KG1 (cell line): ENCODE measurements around the gene ZEB1.
"Not testable (repeated sequence)": the region's sequence is repeated elsewhere in the genome, so short reads cannot be mapped to it uniquely, and the experiment has no call there.

Source experiments
- DNase-seq: peaks from one replicate; lab custom pipeline; 2025; lab: John Stamatoyannopoulos, UW

Gene ZEB1

GRCh38 chr10:31424473-31424872 lies 105.5 kb downstream of the ZEB1 start:
- no peak for DNase-seq

DNA sequence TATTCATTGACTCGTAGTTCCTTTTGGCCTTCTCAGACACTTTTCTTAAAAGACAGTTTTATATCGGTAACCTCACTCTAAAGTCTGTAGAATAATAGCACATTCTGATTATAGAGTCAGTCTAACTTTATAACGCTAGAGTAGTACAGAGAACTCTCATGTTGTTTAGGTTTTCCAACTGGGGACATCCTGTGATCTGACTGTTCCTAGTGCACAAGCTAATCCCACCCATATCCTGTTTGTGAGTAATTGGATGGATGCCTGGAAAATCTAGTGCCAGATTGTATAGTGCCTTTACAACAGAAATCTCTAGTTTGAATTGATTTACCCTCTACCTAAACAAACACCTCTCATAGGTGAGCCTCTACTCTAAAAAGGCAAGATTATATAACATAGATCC lies 107.4 kb downstream of the ZEB1 start:
- DNase-seq: no peak

DNA sequence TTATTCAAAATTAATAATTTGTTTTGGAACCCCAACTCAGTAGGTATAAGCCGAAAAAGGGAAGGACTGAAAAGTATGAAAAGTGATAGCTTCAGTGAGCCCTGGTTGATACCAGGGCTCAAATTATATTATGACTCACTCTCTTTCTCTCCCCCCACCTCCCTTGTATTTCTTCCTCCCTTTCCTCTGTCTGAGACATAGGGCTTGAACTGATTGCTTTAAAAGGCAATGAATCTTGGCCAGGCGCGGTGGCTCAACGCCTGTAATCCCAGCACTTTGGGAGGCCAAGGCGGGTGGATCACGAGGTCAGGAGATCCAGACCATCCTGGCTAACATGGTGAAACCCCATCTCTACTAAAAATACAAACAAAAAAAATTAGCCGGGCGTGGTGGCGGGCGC lies 108.3 kb downstream of the ZEB1 start:
- DNase-seq: not testable (repeated sequence)

DNA sequence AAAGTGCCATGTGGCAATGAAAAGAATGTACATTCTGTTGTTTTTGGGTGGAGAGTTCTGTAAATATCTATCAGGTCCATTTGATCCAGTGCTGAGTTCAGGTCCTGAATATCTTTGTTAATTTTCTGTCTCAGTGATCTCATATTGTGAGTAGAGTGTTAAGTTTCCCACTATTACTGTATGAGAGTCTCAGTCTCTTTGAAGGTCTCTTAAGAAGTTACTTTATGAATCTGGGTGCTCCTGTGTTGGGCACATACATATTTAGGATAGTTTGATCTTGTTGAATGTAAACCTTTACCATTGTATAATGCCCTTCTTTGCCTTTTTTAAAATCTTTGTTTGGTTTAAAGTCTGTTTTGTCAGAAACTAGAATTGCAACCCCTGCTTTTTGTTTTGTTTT lies 109.5 kb downstream of the ZEB1 start:
- DNase-seq: not testable (repeated sequence)

- DNase-seq: no peak
Observed at GRCh38 chr10:31431021-31431420, 112.0 kb downstream of the ZEB1 start.

DNA sequence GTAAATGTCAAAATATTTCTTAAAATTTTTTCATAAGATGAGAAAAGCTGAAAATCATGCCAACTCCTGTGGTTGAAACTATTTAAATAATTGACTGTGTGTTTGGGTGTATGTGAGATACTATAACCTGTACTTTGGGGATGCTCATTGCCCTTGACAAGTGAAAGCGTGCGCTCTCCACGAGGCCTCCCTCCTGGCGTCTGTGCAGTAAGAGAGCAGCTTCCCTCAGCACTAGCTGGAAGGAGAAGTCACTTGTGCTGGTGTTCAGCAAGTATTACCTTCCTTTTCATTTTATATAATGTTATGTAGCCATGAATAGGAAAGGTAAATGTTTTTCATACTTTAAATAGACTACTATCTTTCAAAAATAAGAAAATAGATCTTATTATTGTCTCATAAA lies 118.9 kb downstream of the ZEB1 start:
- DNase-seq: no peak

- DNase-seq: no peak
Observed at GRCh38 chr10:31451766-31452165, 132.8 kb downstream of the ZEB1 start.

- no peak for DNase-seq
Observed at GRCh38 chr10:31456468-31456867, 137.5 kb downstream of the ZEB1 start.

DNA sequence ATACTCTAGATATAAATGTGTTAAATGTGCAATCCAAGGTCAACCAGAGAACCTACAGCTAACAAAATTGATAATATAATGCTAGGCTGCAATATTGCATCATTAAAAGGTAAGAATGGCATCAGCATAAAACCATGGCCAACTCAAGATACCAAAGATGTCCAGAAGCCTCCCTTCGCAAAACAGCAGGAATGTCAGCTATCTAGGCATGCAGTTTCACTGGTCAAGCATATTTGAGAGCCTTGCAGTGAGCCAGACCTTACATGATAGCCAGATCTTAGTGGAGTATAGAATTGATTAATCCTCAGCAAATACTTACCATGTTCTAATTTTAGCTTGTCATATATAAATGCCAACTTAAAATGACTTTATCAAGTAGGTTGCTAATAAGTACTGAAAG lies 138.8 kb downstream of the ZEB1 start:
- no peak for DNase-seq

DNA sequence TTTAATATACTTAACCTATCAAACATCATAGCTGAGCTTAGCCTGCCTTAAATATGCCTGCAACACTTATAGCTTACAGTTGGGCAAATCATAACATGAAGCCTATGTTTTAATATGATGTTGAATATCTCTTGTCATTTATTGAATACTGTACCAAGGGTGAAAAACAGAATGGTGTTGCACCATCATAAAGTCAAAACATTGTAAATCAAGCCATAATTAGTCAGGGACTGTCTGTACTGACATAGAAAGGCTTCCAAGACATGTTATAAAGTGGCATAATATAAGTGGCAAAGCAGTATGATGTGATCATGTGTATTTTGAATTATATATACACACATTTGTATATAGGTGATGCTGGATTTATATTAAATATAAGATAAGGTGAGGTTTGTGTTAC lies 140.0 kb downstream of the ZEB1 start:
- DNase-seq: no peak

DNA sequence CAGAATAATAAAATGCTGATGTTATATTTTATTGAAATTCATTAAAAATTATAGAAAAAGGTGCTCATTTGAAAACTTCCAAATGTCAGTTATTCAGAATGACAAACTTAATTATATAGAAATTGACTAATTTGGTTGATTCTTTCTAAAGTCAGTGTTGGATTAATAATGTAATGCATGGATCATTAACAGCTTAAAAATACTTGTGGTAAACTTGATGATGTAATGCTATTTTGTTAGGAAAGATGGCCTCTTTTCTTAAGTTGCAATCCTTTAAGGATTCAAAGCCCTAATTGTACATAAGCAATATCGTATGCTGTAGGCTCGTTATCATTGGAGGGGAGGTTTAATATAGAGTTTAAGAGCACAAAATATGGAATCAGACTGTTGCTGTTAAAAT lies 141.2 kb downstream of the ZEB1 start:
- DNase-seq: no peak

DNA sequence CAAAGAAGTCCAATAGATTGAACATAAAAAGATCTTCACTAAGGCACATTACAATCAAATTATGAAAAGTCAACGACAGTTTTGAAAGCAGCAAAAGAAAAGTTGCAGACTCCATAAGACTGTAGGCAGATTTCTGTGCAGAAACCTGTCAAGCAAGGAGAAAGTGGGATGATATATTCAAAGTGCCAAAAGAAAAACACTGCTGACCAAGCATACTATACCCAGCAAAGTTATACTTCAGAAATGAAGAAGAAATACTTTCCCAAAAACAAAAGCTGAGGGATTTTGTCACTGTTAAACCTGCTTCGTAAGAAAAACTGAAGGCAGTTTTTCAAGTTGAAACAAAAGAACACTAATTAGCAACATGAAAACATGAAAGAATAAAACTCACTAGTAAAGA lies 145.5 kb downstream of the ZEB1 start:
- no peak for DNase-seq

GRCh38 chr10:31466313-31466712 lies 147.3 kb downstream of the ZEB1 start:
- no peak for DNase-seq

DNA sequence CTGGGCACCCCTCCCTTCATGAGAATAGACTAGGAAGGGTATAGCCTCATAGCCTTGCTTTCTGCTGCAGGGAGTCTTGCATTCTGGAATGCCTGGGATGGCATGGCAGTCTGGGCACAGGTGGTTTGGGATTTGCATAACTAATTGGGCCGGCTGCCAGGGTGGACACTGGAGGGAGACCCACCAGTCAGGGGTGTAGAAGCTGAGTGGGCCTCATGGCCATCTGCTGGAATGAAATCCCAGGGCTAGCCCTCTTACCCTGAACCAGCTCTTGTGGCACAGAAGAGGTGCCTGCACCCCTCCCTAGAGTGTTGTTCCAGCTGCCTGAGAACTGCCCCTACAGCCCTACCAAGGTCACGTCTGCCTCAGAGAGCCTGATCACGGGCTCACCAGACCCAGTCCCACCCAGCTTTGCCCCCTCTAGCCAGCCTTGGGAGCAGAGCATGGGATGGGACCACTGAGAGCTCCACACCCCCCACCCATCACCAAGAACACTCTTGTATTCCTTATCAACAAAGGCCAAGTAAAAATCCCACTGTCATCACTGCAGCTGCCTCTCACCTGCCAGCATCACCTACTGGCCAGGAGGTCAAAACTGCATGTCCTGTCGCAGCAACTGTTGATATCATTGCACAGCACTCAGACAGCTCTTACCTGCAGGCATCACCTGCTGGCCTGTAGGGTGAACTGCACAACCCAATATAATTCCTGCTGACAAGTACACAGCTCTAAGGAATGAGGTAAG lies 148.9 kb downstream of the ZEB1 start:
- DNase-seq: no peak

- no peak for DNase-seq
Observed at GRCh38 chr10:31468536-31468859, 149.5 kb downstream of the ZEB1 start.

- no peak for DNase-seq
Observed at GRCh38 chr10:31475519-31475918, 156.5 kb downstream of the ZEB1 start.

DNA sequence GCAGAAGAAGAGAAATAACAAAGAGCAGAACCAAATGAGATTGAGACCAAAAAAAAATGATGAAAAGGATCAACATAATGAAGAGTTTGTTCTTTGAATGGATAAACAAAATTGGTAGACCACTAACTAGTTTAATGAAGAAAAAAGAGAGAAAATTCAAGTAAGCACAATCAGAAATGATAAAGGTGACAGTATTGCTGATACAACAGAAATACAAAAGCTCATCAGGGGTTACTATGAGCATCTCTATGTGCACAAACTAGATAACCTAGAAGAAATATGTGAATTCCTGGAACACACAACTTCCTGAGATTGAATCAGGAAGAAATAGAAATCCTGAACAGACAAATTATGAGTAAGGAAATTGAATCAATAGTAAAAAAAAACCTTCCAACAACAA lies 157.1 kb downstream of the ZEB1 start:
- no peak for DNase-seq

DNA sequence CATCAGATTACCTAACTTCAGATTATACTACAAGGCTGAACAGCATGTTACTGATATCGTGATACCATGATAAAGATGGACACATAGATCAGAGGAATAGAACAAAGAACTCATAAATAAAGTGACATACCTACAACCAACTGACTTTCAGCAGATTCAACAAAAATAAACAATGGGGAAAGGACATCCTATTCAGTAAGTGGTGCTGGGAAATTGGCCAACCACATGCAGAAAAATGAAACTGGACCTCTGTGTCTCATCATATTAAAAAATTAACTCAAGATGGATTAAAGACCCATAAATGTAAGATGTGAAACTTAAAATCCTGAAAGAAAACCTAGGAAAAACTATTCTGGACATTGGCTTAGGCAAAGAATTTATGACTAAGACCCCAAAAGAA lies 158.6 kb downstream of the ZEB1 start:
- DNase-seq: no peak

GRCh38 chr10:31479752-31480151 lies 160.7 kb downstream of the ZEB1 start:
- peak; percentile 15 for DNase-seq

GRCh38 chr10:31483546-31483945 lies 164.5 kb downstream of the ZEB1 start:
- DNase-seq: no peak

GRCh38 chr10:31484431-31485135 lies 165.6 kb downstream of the ZEB1 start:
- no peak for DNase-seq

DNA sequence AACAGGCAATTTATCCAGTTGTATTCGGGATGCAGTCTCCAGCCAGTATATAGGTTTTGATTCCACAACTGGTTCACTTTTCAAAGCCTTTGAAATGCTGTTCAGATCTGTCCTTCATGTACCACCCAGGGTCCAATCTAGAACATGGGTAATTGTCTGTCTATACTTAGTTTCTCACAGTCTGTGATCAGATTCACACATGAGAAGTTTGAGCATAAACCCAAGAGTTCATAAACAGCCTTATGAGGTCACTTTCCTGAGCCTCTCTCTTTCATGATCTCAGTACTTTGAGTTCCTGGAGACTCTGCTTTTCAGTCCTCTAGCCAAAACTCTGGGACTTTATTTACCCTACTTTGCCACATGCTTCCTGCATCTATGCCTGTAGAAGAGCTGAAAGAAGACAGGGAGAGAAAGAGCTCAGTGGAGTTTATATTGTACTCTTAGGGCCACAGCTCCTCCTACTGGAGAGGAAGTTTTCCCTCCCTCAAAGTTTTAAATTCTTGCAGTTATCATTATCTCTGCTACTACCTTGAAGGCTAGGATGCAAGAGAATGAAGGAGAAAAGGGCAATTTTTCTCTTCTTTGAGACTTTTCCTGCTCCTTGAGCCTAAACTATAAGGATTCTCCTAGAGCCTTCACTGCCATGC lies 172.0 kb downstream of the ZEB1 start:
- no peak for DNase-seq

- no peak for DNase-seq
Observed at GRCh38 chr10:31507427-31507826, 188.4 kb downstream of the ZEB1 start.
